OCI-LY7 (cell line): ENCODE results near the gene SLC2A2.

Experiments used
- EZH2phosphoT487 ChIP-seq: fragments of 200-600 bp; sonication (generic); IDR thresholded peaks from 2 replicates; pipeline ENCODE4 v1.6.1; 2018; ENCODE audit warnings: low read depth, borderline replicate concordance, mild to moderate bottlenecking, mixed run types, antibody characterized with exemption, low read length, moderate library complexity, mixed read lengths
- TF ChIP-seq, protein P1 (sequence below): fragments of 200-600 bp; sonication (generic); conservative IDR thresholded peaks from 2 replicates; pipeline ENCODE4 v1.5.1; 2014; ENCODE audit warnings: mild to moderate bottlenecking, antibody characterized with exemption, low read length, moderate library complexity, mixed read lengths

DNA sequence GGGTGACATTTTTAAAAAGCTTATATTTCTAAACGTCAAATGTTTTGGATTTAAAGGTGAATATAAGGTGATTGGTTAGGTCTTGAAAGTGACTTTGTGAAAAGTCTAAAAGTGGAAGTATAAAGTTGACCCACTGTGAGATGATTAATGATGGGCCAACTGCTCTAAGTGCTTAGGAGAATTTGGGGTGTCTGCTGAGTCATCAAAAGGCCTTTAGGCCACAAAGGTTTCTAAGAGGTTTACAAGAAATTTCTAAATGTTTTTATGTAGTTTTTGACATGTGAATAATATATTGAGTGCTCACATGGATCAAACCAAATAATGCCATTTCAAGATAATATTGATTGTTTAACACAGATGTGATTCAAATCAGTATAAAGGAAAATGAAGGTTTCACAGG lies 39.2 kb upstream of the SLC2A2 start:
- TF ChIP-seq, protein P1, sequence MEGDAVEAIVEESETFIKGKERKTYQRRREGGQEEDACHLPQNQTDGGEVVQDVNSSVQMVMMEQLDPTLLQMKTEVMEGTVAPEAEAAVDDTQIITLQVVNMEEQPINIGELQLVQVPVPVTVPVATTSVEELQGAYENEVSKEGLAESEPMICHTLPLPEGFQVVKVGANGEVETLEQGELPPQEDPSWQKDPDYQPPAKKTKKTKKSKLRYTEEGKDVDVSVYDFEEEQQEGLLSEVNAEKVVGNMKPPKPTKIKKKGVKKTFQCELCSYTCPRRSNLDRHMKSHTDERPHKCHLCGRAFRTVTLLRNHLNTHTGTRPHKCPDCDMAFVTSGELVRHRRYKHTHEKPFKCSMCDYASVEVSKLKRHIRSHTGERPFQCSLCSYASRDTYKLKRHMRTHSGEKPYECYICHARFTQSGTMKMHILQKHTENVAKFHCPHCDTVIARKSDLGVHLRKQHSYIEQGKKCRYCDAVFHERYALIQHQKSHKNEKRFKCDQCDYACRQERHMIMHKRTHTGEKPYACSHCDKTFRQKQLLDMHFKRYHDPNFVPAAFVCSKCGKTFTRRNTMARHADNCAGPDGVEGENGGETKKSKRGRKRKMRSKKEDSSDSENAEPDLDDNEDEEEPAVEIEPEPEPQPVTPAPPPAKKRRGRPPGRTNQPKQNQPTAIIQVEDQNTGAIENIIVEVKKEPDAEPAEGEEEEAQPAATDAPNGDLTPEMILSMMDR: no peak
- TF ChIP-seq EZH2phosphoT487: no peak
